ENCODE results near the gene NDUFV2.
A peak's percentile ranks its signal among the peaks of the same experiment; 100 is the strongest.
"Not testable (repeated sequence)": the region's sequence is repeated elsewhere in the genome, so short reads cannot be mapped to it uniquely, and the experiment has no call there.

The NDUFV2 gene

DNA sequence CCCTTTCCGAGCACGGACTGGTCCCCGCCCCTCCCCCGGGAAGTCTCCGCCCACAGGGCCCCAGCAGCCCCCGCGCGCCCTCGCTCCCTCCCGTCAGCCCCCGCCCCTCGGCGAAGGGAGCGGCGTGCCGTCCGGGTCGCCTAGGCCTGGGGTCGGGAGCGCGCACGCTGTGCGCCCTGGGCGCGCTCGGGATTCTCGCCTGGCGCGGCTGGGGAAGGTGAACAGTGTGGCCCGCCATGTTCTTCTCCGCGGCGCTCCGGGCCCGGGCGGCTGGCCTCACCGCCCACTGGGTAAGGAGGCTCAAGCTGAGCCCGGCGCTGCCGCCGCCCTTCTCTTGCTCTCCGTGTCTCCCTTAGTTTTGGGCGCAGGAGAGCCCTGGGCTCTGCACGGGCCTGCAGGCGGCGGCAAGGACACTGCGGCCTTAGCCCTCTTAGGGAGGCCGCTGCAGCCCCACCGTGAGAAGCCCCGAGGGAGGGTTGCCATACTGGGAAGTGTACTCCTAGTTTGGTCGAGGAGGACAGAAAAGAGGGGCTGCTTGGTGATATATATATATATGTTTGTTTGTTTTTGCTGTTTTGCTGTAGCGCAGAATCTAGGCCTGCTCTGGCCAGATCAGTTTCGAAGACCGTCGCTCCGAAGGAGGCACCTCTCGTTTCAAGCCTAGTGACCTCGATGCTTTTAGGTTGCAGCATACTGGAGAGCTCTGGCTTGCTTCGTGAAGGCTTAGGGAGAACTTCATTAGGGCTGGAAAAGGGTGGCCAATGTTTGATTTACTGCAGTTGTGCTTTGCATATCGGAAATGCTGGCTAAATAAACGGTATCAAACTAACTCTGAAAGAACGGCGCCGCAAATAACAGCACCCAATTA, at the start of gene NDUFV2:
NDUFV2 (plus strand) TSS at position 192 of the 868 bp plus-strand sequence; CDS start at position 237, 45 bp downstream.
- DNase-seq = peak; percentile 90

DNA sequence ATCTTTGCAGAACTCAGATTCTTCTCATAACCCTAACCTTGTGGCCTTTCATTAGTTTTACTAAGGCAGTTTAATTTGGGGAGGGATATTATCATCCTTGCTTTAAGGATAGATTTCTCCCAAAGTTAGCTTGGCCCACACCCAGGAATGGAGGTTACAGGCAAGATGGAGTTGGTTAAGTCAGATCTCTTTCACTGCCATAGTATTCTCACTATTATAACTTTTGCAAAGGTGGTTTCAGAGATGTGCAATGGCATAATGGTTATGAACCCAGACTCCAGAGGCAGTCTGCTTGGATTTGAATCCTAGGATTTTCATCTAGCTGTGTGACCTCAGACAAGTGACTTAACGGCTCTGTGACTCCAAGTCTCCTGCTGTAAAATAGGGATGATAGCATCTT, 48.7 kb upstream of the NDUFV2 start:
- DNase-seq = no peak

DNA sequence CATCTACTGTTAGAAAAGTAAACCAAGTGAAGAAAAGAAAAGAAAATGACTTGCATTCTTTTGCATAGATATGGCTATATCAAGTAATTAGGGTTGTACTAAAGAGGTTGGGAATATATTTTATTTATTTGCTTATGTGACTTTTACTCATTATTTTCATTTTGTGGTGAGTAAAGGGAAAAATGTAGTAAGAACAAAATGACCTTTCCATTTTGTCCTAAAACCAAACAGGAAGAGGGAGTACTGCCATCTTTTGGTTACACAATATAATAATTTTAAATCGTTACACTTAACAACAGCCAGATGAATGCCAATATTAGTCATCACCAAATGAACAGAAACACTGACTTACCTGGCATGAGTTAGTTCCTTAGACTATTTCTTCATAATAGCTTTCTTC, 47.3 kb upstream of the NDUFV2 start:
- no peak for DNase-seq

DNA sequence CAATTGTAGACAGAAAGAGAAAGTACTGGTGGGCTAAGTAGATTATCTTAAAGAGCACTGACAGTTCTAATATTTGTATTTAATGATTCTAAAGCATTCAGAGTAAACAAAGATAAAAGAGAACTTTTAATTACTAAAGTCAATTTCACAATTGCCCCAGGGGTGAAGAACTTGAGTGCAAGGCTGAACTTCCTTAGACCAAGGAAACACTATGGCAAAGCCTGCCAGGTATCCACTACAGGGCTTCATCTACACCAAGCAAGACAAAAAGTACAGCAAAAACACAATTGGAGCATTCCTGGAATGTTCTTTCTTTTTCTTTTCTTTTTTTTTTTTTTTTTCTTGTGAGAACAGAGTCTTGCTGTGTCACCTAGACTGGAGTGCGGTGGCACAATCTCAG, 46.9 kb upstream of the NDUFV2 start:
- DNase-seq = no peak

DNA sequence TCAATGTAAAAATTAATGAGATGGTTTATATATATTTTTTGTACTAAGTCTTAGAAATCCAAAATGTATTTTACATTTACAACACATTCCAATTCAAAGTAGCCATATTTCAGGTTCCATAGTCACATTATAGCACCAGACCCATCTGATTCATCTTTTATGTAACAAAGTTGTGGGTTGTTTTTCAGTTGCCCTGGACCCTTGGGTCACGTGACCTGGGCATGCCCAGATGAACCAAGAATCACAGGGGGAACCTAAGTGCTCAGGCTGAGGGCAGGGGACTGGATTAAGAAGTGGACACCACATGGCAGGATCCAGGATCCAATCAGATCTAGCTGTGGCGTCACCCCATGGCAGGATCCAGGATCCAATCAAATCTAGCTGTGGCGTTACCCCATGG, 44.9 kb upstream of the NDUFV2 start:
- DNase-seq = no peak

DNA sequence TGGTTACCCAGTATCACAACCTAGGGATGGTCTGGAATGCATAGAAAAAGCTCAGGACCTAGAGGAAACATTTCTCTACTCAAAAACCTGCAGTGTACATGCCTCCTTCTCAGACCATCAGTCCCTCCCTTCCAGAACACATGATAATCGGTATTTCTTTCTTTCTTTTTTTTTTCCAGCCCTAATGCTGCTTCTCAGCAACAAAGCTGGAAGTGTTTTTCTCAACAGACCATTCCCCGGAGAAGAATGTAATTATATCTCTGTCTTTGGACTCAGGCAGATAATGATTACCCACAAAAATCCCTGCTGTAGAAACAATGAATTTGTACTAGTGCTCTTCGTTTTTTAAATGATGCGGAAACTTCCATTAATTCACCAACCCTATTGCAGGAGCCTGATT, 44.1 kb upstream of the NDUFV2 start:
- no peak for DNase-seq

DNA sequence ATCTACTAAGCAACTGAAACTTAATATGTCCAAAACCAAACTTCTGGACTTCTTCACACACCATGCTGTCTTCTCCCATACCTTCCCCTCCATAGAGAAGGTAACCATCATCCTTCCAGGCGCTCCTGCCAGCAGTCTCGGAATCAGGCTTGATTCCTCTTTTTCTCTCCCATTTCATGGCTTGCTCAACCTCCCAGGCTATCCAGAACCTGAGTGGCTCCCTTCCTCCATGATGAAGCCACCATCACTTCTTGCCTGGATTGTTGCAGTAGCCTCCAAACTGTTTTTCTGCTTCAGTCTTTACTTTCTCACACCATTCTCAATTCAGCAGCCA, 40.1 kb upstream of the NDUFV2 start:
- no peak for DNase-seq

DNA sequence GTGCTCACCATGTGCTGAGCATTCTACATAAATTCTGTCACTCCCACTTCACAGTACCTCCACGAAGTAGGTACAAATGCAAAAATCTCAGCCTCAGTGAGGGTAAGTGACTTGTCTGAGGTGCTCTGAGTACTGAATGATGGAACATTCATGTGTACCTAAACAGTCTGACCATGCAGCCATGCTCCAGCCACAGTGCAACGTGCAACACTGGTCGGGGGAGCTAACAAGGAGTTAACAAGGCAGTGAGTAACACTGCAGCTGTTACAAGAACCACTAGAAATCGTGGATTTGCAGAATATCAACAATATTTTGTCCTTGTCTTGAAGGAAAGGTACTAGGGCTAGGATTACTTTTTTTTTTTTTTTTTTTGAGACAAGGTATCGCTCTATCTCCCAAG, 36.6 kb upstream of the NDUFV2 start:
- no peak for DNase-seq

DNA sequence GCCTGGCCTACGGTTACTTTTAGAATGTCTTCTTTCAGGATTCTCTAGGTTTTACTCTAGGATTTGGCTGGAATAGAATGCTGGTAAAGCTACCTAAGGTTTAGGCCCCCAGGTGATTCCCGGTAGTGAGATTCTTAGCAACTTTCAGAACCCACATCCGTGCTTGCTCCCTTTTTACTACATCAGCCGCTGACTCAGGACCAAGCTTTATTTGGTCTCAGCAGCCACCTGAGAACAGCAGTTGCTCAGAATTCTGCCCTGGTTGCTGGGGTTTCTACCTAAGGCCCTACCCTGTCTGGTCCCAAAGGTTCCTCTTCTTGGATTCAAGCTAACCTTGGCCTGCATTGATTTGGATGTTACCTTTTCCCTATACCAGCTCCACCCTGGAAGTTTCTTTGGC, 36.1 kb upstream of the NDUFV2 start:
- DNase-seq = no peak

DNA sequence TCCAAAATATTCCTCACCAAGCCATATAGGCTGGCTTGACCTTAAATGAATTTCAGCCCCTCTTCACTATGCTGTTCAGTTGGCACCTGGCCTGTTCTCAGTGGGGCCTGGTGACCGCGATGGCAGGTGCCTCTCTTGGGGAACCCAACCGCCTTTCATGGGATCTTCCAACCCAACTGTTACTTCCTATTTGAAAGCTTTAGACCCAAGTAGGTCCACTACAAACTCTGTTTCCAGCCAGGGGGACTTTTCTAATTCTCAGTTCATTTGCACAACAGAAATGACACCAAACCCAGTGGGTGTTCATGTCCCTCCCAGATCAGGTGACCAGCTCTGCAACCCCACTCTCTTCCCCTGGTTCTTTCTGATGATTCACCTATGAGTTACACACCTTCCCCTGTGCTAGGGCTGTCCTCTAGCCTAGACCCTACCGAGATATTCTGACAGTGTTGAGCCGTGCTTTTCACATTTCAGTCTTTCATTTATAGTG, 35.6 kb upstream of the NDUFV2 start:
- DNase-seq = no peak

DNA sequence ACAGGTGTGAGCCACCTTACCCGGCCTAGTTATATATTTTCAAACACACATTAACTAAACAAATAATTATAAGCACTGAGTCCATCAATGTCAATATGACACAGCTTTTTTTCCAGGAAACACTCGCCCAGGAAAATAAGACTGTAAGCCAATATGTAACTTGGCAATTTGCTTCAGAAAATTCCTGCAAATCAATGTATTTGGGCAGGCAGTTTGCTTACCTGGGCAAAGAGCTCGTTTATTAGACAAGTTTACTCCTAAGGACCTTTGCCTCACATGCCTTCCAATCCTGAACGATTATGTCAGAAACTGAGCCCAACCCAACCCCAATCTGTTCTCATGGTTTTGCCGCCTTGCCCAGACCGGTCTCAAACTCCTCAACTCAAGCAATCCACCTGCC, 34.7 kb upstream of the NDUFV2 start:
- no peak for DNase-seq

DNA sequence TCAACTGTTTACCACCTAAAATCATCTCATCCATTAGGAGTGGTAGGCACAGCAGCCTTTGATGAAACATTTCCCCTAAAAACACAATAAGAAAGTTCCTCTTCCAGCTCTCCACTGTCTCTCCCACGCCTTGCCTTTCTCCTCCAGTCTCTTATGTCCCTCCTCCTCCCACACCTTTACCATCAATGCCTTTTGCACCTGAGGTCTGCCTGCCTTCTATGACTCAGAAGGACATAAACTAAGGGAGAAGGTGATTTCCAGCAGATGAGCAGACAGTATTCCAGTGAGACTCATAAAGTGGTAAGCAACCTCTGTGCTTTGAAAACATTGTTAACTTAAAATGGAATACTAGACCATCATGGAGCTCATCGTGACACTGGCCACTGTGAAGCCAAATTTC, 34.2 kb upstream of the NDUFV2 start:
- no peak for DNase-seq

DNA sequence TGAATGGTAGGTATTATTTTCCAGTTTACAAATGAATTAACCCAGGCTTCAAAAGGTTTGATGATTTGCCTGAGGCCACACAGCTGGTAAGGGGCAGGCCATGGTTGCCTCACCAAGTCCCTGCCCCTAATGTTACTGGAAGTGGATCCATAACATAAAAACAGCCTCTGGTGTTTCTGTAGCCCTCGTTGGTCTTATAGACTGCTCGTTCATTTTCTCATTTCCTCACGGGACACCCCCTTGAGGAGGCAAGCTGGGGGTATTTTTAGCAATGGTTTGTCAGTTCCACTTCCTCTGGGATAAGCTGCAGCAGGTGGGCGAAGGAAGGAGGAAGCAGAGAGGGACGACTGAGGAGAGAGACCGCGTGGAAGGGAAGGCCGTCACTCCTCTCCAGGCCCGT, 32.9 kb upstream of the NDUFV2 start:
- no peak for DNase-seq

DNA sequence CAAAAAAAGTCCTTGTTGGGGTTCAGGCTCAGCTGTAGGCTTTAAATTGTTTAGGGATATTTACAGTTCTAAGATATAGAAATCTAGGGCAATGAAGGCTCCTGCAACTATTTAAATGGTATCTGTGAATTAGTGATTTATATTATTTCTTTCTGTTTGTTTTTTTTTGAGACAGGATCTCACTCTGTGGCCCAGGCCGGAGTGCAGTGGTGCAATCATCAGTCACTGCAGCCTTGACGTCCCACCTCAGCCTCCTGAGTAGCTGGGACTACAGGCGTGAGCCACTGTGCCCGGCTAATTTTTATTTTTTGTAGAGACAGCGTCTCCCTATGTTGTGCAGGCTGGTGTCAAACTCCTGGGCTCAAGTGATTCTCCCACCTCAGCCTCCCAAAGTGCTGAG, 32.3 kb upstream of the NDUFV2 start:
- no peak for DNase-seq

DNA sequence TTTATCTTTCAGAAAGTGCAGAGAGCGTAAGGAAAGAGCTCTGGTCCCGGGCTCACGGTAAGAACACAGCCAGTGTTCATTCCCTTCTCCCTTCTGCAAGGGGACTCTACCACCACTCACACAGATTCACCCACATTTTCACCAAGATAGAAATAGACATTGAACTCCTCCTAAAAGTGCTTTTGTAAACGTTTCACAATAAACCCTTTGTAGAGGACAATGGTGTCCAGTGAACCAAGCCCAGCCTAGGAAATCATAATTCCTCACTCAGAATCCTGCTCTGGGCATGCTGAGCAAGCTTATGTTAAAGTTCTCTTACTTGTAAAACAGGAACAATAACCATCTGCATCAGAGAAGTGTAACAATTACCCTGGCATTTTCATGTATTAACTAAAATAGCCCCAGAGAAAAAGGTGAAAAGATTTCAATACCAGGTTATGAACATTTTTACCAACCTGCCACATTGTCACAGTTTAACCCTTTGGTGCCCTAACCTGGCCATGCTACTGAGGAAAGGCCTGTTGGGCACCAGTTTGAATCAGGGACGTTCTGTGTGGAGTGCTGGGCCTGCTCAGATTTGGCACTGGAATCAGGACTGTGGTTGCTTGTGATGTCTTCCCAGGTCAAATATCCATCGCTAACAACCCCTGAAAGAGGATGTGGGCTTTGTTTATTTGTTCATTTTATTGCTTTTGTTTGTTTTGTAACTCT, 22.5 kb upstream of the NDUFV2 start:
- no peak for DNase-seq

DNA sequence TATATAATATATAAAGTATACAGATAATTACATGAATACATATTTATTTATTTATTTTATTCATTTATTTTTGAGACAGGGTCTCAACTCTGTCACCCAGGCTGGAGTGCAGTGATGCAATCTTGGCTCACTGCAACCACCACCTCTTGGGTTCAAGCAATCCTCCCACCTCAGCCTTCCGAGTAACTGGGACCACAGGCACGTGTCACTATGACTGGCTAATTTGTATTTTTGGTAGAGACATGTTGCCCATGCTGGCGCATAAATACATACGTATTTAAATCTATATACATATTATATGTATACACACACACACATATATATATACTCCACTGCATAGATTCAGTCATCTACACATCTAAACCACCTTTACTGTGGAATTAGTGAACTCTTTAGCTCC, 20.6 kb upstream of the NDUFV2 start:
- DNase-seq = no peak

DNA sequence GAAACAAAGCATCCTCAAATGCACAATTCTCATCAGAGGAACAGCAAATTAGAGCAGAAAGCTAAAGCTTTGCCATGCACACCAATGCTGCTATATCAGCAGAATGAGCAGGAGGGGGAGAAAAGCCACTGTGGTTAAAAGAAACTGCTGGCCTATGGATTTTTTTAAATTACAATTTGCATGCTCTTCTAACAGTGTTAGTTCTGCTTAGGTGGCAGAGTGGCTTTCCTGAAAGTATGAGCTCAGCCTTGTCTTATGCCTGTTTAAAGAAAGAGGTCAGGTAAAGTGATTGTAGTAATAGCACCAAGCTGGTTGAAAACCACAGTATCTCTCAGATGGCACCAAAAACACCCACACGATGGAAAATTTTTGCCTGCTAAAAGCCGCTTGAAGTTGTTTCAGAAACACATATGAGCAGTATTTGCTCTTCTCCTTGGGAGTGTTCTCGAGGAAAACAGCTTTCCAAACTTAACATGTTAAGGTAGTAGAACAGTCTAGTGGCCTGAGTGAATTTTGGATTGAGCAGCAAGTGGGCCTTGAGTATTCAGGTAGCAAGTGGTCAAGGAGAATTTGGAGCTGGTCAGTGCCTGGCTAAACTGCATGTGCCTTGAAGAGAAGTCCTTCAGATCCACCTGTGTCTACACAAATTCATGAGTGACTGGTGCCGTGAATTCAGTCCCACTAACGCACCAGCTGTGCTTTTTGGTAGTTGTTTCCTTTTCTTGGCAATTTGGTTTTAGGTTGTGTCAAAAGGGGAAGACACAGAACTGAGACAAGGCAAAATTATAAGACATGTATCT, 19.6 kb upstream of the NDUFV2 start:
- DNase-seq = no peak

DNA sequence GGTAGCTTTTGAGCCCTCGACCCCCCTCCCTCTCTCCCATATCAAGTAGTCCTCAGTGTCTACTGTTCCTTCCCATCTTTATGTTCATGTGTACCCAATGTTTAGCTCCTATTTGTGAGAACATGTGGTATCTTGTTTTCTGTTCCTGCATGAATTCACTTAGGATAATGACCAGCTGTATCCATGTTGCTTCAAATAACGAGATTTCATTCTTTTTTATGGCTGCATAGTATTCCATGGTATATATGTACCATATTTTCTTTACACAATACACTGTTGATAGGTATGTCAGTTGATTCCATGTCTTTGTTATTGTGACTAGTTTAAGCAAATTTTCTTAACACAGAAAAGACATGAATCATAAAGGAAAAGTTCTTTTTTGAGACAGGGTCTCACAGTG, 16.5 kb upstream of the NDUFV2 start:
- no peak for DNase-seq

DNA sequence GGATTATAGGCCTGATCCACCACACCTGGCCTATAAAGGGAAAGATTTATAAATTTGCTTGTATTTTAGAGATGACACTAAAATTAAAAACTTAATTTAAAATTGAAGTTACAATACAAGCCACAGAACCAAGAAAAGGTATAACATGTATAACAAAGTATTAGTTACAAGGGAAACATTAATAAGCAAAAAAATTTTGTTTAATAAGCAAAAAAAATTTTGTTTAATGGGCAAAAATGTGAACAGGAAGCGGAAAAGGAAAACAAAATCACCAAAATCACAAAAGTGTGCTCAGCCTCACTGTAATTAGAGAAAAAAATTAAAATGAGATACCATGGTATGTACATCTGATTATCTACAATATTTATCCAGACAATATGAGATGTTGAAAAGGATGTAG, 15.9 kb upstream of the NDUFV2 start:
- no peak for DNase-seq

DNA sequence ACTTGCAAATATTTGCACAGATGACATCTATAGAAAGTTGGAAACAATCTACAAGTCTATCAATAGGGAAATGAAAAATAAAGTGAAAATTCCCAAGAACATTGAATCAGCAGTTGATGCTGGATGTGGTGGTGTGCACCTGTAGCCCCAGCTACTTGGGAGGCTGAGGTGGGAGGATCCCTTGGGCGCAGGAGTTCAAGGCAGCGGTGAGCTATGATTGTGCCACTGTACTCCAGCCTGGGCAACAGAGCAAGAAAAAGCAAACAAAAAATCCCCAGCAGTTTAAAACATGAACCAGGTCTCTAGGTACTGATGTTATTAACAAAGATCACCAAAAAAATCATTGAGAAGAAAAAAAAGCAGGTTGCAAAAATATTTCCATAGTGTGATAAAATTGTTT, 15.4 kb upstream of the NDUFV2 start:
- no peak for DNase-seq

DNA sequence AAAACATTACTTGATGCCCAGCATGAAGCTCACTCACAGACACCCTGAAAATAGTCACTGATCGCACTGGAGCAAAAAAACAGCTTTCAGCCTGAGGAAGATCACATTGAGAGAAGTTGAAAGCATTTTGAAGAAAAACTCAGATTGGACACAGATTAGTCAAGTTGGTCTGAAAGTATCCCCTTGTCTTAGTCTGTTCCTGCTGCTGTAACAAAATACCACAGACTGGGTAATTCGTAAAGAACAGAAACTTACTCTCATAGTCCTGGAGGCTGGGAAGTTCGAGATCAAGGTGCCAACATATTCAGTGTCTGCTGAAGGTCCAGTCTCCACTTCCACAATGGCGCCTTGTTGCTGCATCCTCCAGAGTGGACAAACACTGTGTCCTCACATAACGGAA, 14.2 kb upstream of the NDUFV2 start:
- DNase-seq = no peak

DNA sequence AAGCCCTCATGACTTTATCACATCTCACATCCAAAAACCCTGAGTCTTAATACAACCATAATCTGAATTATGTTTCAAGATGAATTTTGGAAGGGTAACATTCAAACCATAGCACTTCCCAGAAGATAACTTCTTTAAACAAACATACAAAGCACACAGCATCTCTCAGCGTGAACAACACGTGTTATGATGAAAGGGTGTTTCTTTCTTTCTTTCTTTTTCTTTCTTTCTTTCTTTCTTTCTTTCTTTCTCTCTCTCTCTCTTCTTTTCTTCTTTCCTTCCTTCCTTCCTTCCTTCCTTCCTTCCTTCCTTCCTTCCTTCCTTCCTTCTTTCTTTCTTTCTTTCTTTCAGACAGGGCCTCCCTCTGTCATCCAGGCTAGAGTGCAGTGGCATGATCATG, 13.8 kb upstream of the NDUFV2 start:
- DNase-seq = not testable (repeated sequence)

DNA sequence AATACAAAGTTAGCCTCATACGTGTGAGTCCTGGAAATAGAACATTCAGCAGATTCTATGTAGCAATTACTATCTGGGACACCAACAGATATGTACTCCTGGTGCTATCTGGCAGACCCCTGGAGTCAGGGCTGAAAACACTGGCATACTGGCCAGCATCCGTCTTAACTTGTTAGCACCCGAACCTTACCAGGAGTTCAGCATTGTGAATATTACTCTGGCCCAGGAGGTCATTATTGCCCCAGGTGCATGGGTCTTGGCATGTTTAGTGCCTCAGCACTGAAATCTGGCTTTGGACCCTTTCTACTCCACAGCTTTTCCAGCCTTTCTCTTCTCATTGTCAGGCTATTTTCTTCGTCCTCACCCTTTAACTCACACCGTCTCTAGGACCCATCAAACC, 11.9 kb upstream of the NDUFV2 start:
- DNase-seq = no peak

DNA sequence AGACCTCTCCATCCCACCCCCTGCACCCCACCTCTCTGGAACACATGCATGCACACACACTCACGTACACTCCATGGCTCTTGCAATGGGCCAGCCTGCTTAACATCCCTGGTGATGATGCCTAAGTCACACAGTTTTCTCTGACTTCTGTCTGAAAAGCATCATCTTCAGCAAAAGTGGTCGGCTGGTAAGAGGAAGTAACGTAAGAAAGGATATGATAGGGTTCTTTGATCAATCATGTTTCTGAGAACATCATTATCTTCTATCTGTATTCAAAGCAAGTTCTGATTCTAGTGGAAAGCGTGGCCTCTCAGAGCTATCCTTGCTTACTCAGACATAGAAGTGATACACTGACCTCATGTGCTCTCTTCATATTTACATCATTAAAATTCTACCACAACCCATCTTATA, 11.4 kb upstream of the NDUFV2 start:
- DNase-seq = no peak
